SK-N-SH (cell line): ENCODE results near the gene PACSIN3. TPM values are rescaled to one million over a fixed set of nuclear protein-coding genes. Genes with fewer than 3 reads are reported as not detected.

Experiments used
- CTCF ChIA-PET: fragments of 300-600, 350-600 bp; formaldehyde crosslinking; extraction: SDS; loops from one replicate; lab custom pipeline; 2021; lab: Yijun Ruan, JAX
- POLR2A ChIA-PET: fragments of 350-600 bp; sonication (Branson Sonifier 250); formaldehyde crosslinking; extraction: SDS; loops from one replicate; lab custom pipeline; 2020; ENCODE audit warnings: antibody characterized with exemption, inconsistent platforms; lab: Yijun Ruan, JAX
- DNase-seq: peaks from one replicate; pipeline ENCODE4 v3.0.0; 2012
- H2AFZ ChIP-seq: fragments of 200-600 bp; sonication (generic); 2 replicates; pipeline ENCODE4 v1.8.1; 2016; ENCODE audit warnings: antibody characterized with exemption, mild to moderate bottlenecking, low read depth
- H3F3A ChIP-seq: fragments of 200-600 bp; sonication (generic); replicated peaks from 2 replicates; pipeline ENCODE3; 2016; ENCODE audit warnings: antibody characterized with exemption, mild to moderate bottlenecking; ENCODE audit not compliant: insufficient read depth
- H3K27ac ChIP-seq, 2 experiments: fragments of 200-500 bp in 1 of 2; fragments of 200-600 bp in 1 of 2; sonication (Bioruptor generic) in 1 of 2; sonication (generic), shearing (Covaris generic) in 1 of 2; 2 replicates each; pipeline versions ENCODE4 v1.5.1 to v1.6.1; 2014 to 2016; ENCODE audit warnings: low read depth in 2 of 2, inconsistent platforms in 1 of 2, low read length in 1 of 2, mild to moderate bottlenecking in 1 of 2, mixed read lengths in 1 of 2
- H3K27me3 ChIP-seq: fragments of 200-600 bp; sonication (generic), shearing (Covaris generic); 2 replicates; pipeline ENCODE4 v1.6.1; 2016; ENCODE audit warnings: mixed run types; ENCODE audit not compliant: insufficient read depth
- H3K36me3 ChIP-seq, 2 experiments: fragments of 200-500 bp in 1 of 2; fragments of 200-600 bp in 1 of 2; sonication (Bioruptor generic) in 1 of 2; sonication (generic) in 1 of 2; replicated peaks in 1 of 2; 2 replicates each; pipeline versions ENCODE3 to v1.5.1; 2014 to 2016; ENCODE audit warnings: low read length in 1 of 2, mild to moderate bottlenecking in 1 of 2; ENCODE audit not compliant: insufficient read depth in 2 of 2, control insufficient read depth in 1 of 2
- H3K4me1 ChIP-seq, 2 experiments: fragments of 200-500 bp in 1 of 2; fragments of 200-600 bp in 1 of 2; sonication (Bioruptor generic) in 1 of 2; sonication (generic), shearing (Covaris generic) in 1 of 2; 2 replicates each; pipeline versions ENCODE4 v1.5.1 to v1.6.1; 2014 to 2016; ENCODE audit warnings: low read depth in 1 of 2, low read length in 1 of 2, mixed run types in 1 of 2; ENCODE audit not compliant: insufficient read depth in 2 of 2, control insufficient read depth in 1 of 2
- H3K4me2 ChIP-seq: fragments of 200-600 bp; sonication (generic), shearing (Covaris generic); 2 replicates; pipeline ENCODE4 v1.6.1; 2017; ENCODE audit warnings: mixed run types
- H3K4me3 ChIP-seq, 2 experiments: fragments of 200-500 bp in 1 of 2; fragments of 200-600 bp in 1 of 2; sonication (Bioruptor generic) in 1 of 2; sonication (generic), shearing (Covaris generic) in 1 of 2; 2 replicates each; pipeline versions ENCODE4 v1.5.1 to v1.8.1; 2014 to 2016; ENCODE audit warnings: low read depth in 2 of 2, inconsistent platforms in 1 of 2, low read length in 1 of 2, mild to moderate bottlenecking in 1 of 2, mixed read lengths in 1 of 2, moderate library complexity in 1 of 2
- H3K79me2 ChIP-seq: fragments of 200-600 bp; sonication (generic); 2 replicates; pipeline ENCODE4 v1.8.1; 2017; ENCODE audit warnings: mild to moderate bottlenecking; ENCODE audit not compliant: insufficient read depth
- H3K9ac ChIP-seq: fragments of 200-600 bp; sonication (generic); 2 replicates; pipeline ENCODE4 v1.6.1; 2017; ENCODE audit warnings: mixed run types
- H3K9me2 ChIP-seq: fragments of 200-600 bp; sonication (generic); 2 replicates; pipeline ENCODE4 v1.6.1; 2017; ENCODE audit warnings: mixed run types
- H3K9me3 ChIP-seq: fragments of 200-600 bp; sonication (generic); 2 replicates; pipeline ENCODE4 v1.6.1; 2017; ENCODE audit warnings: mixed run types, mild to moderate bottlenecking, moderate library complexity
- H4K20me1 ChIP-seq: fragments of 200-600 bp; sonication (generic); 2 replicates; pipeline ENCODE4 v1.6.1; 2017; ENCODE audit warnings: mild to moderate bottlenecking, mixed run types; ENCODE audit not compliant: insufficient read depth
- CHD2 ChIP-seq: fragments of 150-350 bp; IDR thresholded peaks from 2 replicates; pipeline ENCODE4 v1.6.1; 2018; ENCODE audit warnings: low read length; ENCODE audit not compliant: partially characterized antibody
- CTCF ChIP-seq: fragments of 200-600 bp; sonication (generic); IDR thresholded peaks from 2 replicates; pipeline ENCODE4 v1.6.1; 2017; ENCODE audit warnings: antibody characterized with exemption, mild to moderate bottlenecking, moderate library complexity
- GATA2 ChIP-seq: sonication (generic); formaldehyde crosslinking; IDR thresholded peaks from 2 replicates; pipeline ENCODE4 v1.5.0; 2020; ENCODE audit warnings: mild to moderate bottlenecking, missing genetic modification reagents
- JUND ChIP-seq: IDR thresholded peaks from 2 replicates; pipeline ENCODE4 v1.4.0; 2012
- MEF2A ChIP-seq: IDR thresholded peaks from 2 replicates; pipeline ENCODE4 v1.4.0; 2012; ENCODE audit warnings: low read depth, borderline replicate concordance
- NRF1 ChIP-seq: IDR thresholded peaks from 2 replicates; pipeline ENCODE4 v1.6.1; 2012; ENCODE audit warnings: low read depth, mild to moderate bottlenecking, low read length
- PBX3 ChIP-seq: IDR thresholded peaks from 2 replicates; pipeline ENCODE4; 2012
- POLR2AphosphoS5 ChIP-seq: IDR thresholded peaks from 2 replicates; pipeline ENCODE4 v1.6.1; 2012; ENCODE audit warnings: low read depth, low read length
- RAD21 ChIP-seq: IDR thresholded peaks from 2 replicates; pipeline ENCODE4 v1.6.1; 2012; ENCODE audit warnings: mild to moderate bottlenecking, low read length
- RCOR1 ChIP-seq: fragments of 150-350 bp; IDR thresholded peaks from 2 replicates; pipeline ENCODE4 v1.6.1; 2017; ENCODE audit warnings: antibody characterized with exemption, low read length
- REST ChIP-seq: IDR thresholded peaks from 2 replicates; pipeline ENCODE4 v1.6.1; 2012; ENCODE audit warnings: mild to moderate bottlenecking, low read depth, low read length, moderate library complexity
- RXRA ChIP-seq: IDR thresholded peaks from 2 replicates; pipeline ENCODE4 v1.4.0; 2012; ENCODE audit warnings: low read depth, mild to moderate bottlenecking, borderline replicate concordance
- SIN3A ChIP-seq: IDR thresholded peaks from 2 replicates; pipeline ENCODE4 v1.6.1; 2012; ENCODE audit warnings: low read depth, mild to moderate bottlenecking, low read length, moderate library complexity, borderline replicate concordance
- SMC3 ChIP-seq: IDR thresholded peaks from 2 replicates; pipeline ENCODE4 v1.6.1; 2012; ENCODE audit warnings: low read depth, low read length, improper control_type of control experiment
- TCF12 ChIP-seq: IDR thresholded peaks from 2 replicates; pipeline ENCODE4 v1.4.0; 2012
- USF1 ChIP-seq: IDR thresholded peaks from 2 replicates; pipeline ENCODE4 v1.4.0; 2012; ENCODE audit warnings: low read depth, borderline replicate concordance
- USF2 ChIP-seq: fragments of 150-350 bp; IDR thresholded peaks from 2 replicates; pipeline ENCODE4 v1.6.1; 2017; ENCODE audit warnings: antibody characterized with exemption, low read length, low read depth, borderline replicate concordance
- YY1 ChIP-seq: IDR thresholded peaks from 2 replicates; pipeline ENCODE4 v1.4.0; 2012; ENCODE audit warnings: low read depth, mild to moderate bottlenecking
- WGBS: methylation state at CpG from one replicate; pipeline ENCODE4 v1.1.6; 2017; ENCODE audit warnings: low lambda C conversion rate; 5-methylcytosine and 5-hydroxymethylcytosine counted together
- polyA plus RNA-seq, 3 experiments: library from polyadenylated mRNA; depleted of rRNA; stranded (reverse); fragments of >200 nt; gene quantifications; 2 replicates each; pipeline ENCODE4 v1.2.3, GENCODE V29; 2012
- TF ChIP-seq, protein P1 (sequence below): fragments of 150-350 bp; IDR thresholded peaks from 2 replicates; pipeline ENCODE4 v1.6.1; 2016; ENCODE audit warnings: mild to moderate bottlenecking, low read depth, low read length
- TF ChIP-seq, protein P2 (sequence below): IDR thresholded peaks from 2 replicates; pipeline ENCODE4 v1.4.0; 2012; ENCODE audit warnings: low read depth, borderline replicate concordance

The PACSIN3 gene
- polyA plus RNA-seq, 1 of the 3 experiments (the other 2 are of a cell fraction): 31.1 TPM

DNA sequence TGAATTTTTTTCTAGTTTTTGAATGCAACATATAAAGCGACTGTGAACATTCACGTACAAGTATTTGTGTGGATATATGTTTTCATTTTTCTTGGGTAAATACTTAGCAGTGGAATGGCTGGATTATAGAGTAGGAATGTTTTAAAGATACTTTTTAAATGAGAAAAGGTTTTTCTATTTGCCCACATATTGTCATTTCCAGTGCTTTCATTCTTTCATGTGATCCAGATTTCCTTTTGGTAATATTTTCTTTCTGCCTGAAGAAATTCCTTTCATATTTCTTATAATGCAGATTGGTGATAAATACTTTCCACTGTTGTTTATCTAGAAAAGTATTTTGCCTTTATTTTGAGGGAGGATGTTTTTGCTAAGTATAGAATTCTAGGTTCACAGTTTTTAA lies 36.5 kb upstream of the PACSIN3 start (continued):
- TF ChIP-seq YY1: no peak

DNA sequence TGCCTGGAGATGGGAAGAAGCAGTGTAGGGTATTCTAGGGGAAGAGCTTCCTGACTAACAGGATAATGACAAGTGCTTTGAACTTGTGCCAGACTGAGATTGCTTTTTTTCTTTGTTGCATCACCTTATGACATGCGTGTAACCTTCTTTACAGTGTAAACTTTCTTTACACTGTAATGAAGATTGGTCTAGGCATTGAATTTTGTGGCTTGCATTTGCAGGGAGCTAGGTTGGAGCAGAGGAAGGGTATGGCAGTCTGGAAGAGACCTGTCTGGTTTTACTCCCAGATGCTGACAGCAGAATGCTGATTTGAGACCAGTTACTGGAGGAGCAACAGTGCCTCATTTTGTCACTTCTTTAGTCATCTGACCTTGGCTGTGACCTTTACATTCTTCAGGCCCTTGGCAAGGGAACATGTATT lies 34.2 kb upstream of the PACSIN3 start:
- H3K79me2 ChIP-seq: peaks cover 80% of the 10 kb centered on the region
- CTCF ChIA-PET: interaction anchor here (0.6 to 2.3 kb wide), 5 partner anchors 13 to 134 kb away, joined by 3 to 7 read pairs (median 4); no protein-coding TSS in a partner anchor
- peak overlapping the region; percentile 48 for H3K4me2 ChIP-seq
- DNase-seq: no peak
- H4K20me1 ChIP-seq: peaks cover 41% of the 10 kb centered on the region
- 25% methylated on average over 1 of the region's 1 CpG for WGBS
- no peaks in the 10 kb centered on the region for H3K9me3 ChIP-seq
- peak overlapping the region in 1 of 2 experiments; percentile 21; a peak in 2 of 4 replicates for H3K27ac ChIP-seq
- H3K27me3 ChIP-seq: no peaks in the 10 kb centered on the region
- H2AFZ ChIP-seq: no peak overlapping the region
- no peak overlapping the region for H3K4me3 ChIP-seq
- H3K9me2 ChIP-seq: no peaks in the 10 kb centered on the region
- peaks cover 12 to 30% of the 10 kb centered on the region in 2 experiments for H3K36me3 ChIP-seq
- peaks cover 27% of the 10 kb centered on the region for H3F3A ChIP-seq
- no peak overlapping the region for H3K9ac ChIP-seq
- POLR2A ChIA-PET: interaction anchor here (0.7 to 2.2 kb wide), 5 partner anchors 11 to 41 kb away, joined by 3 to 9 read pairs (median 4); partner anchors contain the start of gene ACP2
- H3K4me1 ChIP-seq: peaks cover 13 to 31% of the 10 kb centered on the region in 2 experiments; a peak in 2 of 4 replicates
- TF ChIP-seq, protein P1, sequence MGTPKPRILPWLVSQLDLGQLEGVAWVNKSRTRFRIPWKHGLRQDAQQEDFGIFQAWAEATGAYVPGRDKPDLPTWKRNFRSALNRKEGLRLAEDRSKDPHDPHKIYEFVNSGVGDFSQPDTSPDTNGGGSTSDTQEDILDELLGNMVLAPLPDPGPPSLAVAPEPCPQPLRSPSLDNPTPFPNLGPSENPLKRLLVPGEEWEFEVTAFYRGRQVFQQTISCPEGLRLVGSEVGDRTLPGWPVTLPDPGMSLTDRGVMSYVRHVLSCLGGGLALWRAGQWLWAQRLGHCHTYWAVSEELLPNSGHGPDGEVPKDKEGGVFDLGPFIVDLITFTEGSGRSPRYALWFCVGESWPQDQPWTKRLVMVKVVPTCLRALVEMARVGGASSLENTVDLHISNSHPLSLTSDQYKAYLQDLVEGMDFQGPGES: no peak
- peak; percentile 52 for TF ChIP-seq PBX3
- no peak for TF ChIP-seq USF2
- TF ChIP-seq TCF12: peak; percentile 69
- TF ChIP-seq GATA2 (CRISPR knock-in tag): no peak
- TF ChIP-seq RXRA: no peak
- no peak for TF ChIP-seq NRF1
- TF ChIP-seq CHD2: no peak
- no peak for TF ChIP-seq CTCF
- no peak for TF ChIP-seq POLR2AphosphoS5
- no peak for TF ChIP-seq RAD21
- TF ChIP-seq SMC3: no peak
- no peak for TF ChIP-seq YY1
- TF ChIP-seq JUND: no peak
- no peak for TF ChIP-seq MEF2A
- TF ChIP-seq, protein P2, sequence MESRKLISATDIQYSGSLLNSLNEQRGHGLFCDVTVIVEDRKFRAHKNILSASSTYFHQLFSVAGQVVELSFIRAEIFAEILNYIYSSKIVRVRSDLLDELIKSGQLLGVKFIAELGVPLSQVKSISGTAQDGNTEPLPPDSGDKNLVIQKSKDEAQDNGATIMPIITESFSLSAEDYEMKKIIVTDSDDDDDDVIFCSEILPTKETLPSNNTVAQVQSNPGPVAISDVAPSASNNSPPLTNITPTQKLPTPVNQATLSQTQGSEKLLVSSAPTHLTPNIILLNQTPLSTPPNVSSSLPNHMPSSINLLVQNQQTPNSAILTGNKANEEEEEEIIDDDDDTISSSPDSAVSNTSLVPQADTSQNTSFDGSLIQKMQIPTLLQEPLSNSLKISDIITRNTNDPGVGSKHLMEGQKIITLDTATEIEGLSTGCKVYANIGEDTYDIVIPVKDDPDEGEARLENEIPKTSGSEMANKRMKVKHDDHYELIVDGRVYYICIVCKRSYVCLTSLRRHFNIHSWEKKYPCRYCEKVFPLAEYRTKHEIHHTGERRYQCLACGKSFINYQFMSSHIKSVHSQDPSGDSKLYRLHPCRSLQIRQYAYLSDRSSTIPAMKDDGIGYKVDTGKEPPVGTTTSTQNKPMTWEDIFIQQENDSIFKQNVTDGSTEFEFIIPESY: no peak
- no peak for TF ChIP-seq SIN3A
- TF ChIP-seq REST: no peak
- TF ChIP-seq USF1: no peak
- no peak for TF ChIP-seq RCOR1
